ENCODE results near the gene FCHSD2.

GRCh38 chr11:73002214-73002613, 139.9 kb downstream of the FCHSD2 start:
- TF ChIP-seq HDGF (IDR thresholded peaks at IDR 0.05; ENCODE audit: borderline replicate concordance) (no peak), CTBP1 (IDR thresholded peaks at IDR 0.05; ENCODE audit: borderline replicate concordance) (no peak)
